ENCODE data around the gene FOXE1. TPM values are rescaled to one million over a fixed set of nuclear protein-coding genes. Genes with fewer than 3 reads are reported as not detected.

Gene FOXE1
- total and polyA plus RNA-seq, 2 of the 4 experiments (the other 2 are of a cell fraction) = under 0.01 to 0.22 TPM

DNA sequence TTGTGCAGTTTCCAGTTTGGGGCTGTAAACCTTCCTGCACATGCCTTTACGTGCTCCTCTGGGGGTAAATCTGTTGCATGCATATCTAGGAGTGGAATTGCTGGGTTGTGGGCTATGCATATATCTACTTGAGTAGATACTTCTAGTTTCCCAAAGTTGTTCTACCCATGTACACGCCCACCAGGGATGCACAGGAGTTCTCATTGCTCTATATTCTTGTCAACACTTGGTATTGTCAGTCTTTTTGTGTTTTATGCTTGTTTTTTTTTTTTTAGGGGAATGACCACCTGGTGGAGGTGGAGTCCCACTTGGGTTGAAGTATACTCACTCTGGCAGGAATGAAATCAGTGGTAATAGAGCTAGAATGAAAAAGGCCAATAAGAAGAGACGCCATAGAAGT is 23.0 kb downstream of the FOXE1 start:
- peak overlapping the region; percentile 22; the same call in 1 of the 2 replicates for H3K4ac ChIP-seq (ENCODE audit: low read depth, low read length)
- no peak overlapping the region for H2AFZ ChIP-seq (replicated peaks; ENCODE audit: low read length, poor library complexity)
- TF ChIP-seq, protein P1, sequence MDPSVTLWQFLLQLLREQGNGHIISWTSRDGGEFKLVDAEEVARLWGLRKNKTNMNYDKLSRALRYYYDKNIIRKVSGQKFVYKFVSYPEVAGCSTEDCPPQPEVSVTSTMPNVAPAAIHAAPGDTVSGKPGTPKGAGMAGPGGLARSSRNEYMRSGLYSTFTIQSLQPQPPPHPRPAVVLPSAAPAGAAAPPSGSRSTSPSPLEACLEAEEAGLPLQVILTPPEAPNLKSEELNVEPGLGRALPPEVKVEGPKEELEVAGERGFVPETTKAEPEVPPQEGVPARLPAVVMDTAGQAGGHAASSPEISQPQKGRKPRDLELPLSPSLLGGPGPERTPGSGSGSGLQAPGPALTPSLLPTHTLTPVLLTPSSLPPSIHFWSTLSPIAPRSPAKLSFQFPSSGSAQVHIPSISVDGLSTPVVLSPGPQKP (IDR thresholded peaks at IDR 0.05; ENCODE audit: borderline replicate concordance, low read depth, low read length) = no peak
- TF ChIP-seq MXI1 (IDR thresholded peaks at IDR 0.05; ENCODE audit: borderline replicate concordance, low read depth, low read length) (no peak), CEBPB (IDR thresholded peaks at IDR 0.05; ENCODE audit: low read depth, low read length) (no peak), MAFK (IDR thresholded peaks at IDR 0.05; ENCODE audit: low read depth, low read length) (no peak), BHLHE40 (IDR thresholded peaks at IDR 0.05; ENCODE audit: low read depth, low read length) (no peak), POLR2A (IDR thresholded peaks at IDR 0.05; ENCODE audit: low read depth, low read length) (no peak), SMC3 (IDR thresholded peaks at IDR 0.05; ENCODE audit: low read depth, low read length) (no peak), NFE2L2 (IDR thresholded peaks at IDR 0.05; ENCODE audit: low read depth, low read length) (no peak), MAZ (IDR thresholded peaks at IDR 0.05; ENCODE audit: borderline replicate concordance, low read depth, low read length) (no peak), RCOR1 (IDR thresholded peaks at IDR 0.05; ENCODE audit: insufficient replicate concordance, low read length) (no peak), FOS (IDR thresholded peaks at IDR 0.05; ENCODE audit: low read depth, low read length) (no peak), RAD21 (IDR thresholded peaks at IDR 0.05; ENCODE audit: low read length) (no peak)
- TF ChIP-seq, protein P2, sequence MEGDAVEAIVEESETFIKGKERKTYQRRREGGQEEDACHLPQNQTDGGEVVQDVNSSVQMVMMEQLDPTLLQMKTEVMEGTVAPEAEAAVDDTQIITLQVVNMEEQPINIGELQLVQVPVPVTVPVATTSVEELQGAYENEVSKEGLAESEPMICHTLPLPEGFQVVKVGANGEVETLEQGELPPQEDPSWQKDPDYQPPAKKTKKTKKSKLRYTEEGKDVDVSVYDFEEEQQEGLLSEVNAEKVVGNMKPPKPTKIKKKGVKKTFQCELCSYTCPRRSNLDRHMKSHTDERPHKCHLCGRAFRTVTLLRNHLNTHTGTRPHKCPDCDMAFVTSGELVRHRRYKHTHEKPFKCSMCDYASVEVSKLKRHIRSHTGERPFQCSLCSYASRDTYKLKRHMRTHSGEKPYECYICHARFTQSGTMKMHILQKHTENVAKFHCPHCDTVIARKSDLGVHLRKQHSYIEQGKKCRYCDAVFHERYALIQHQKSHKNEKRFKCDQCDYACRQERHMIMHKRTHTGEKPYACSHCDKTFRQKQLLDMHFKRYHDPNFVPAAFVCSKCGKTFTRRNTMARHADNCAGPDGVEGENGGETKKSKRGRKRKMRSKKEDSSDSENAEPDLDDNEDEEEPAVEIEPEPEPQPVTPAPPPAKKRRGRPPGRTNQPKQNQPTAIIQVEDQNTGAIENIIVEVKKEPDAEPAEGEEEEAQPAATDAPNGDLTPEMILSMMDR (conservative IDR thresholded peaks at IDR 0.05; ENCODE audit: low read depth, low read length) = no peak
- TF ChIP-seq, protein P3, sequence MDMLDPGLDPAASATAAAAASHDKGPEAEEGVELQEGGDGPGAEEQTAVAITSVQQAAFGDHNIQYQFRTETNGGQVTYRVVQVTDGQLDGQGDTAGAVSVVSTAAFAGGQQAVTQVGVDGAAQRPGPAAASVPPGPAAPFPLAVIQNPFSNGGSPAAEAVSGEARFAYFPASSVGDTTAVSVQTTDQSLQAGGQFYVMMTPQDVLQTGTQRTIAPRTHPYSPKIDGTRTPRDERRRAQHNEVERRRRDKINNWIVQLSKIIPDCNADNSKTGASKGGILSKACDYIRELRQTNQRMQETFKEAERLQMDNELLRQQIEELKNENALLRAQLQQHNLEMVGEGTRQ (IDR thresholded peaks at IDR 0.05; ENCODE audit: low read depth, low read length) = no peak
- H4K8ac ChIP-seq (ENCODE audit: low read depth in 2 of 2, low read length in 2 of 2) = peak overlapping the region in 1 of 2 experiments; percentile 43; a peak in 1 of 4 replicates
- peak overlapping the region; percentile 46 for H2BK5ac ChIP-seq (ENCODE audit: low read depth, low read length, poor library complexity, severe bottlenecking)
- H4K20me1 ChIP-seq (ENCODE audit: insufficient read depth, low read length) = peaks cover 4% of the 10 kb centered on the region; the same call in 1 of the 2 replicates
- no peak overlapping the region for H3K56ac ChIP-seq (ENCODE audit: extremely low read depth, insufficient read depth, low read length)
- no peak overlapping the region for H3K4me2 ChIP-seq (ENCODE audit: low read depth, low read length)
- H2BK15ac ChIP-seq (ENCODE audit: low read depth, low read length) = peak overlapping the region; percentile 27; the same call in 1 of the 3 replicates
- dilution Hi-C loops (cut with HindIII; ENCODE audit: low sequenced_read_pairs, unreplicated experiment) (no loop called here), intact Hi-C loops (cut with micrococcal nuclease) (no loop called here), in situ Hi-C loops (cut with MboI; ENCODE audit: low sequenced_read_pairs) (no loop called here)
- H4K5ac ChIP-seq (ENCODE audit: low read depth, low read length) = no peak overlapping the region
- peaks cover 3% of the 10 kb centered on the region; the same call in 1 of the 2 replicates for H3K4me1 ChIP-seq (ENCODE audit: control insufficient read depth, insufficient read depth, low read length)
- no peak for DNase-seq
- ATAC-seq (ENCODE audit: low read depth) = no peak
- peak overlapping the region; percentile 17; the same call in 1 of the 2 replicates for H4K91ac ChIP-seq (ENCODE audit: insufficient read depth, low read depth, low read length)
- H3K9me3 ChIP-seq (ENCODE audit: control insufficient read depth, insufficient read depth, low read length) = no peaks in the 10 kb centered on the region
- no peak overlapping the region for H3K4me3 ChIP-seq (ENCODE audit: insufficient read depth, low read depth, low read length)
- no peak overlapping the region for H3K27ac ChIP-seq (ENCODE audit: insufficient read depth, low read length)
- 0 out of 2 replicates have a peak overlapping the region, but pooled peaks have one; percentile 44 for H2AK5ac ChIP-seq (ENCODE audit: low read depth, low read length)
- peak overlapping the region; percentile 59; the same call in 1 of the 2 replicates for H3K18ac ChIP-seq (ENCODE audit: low read depth, low read length)
- peak overlapping the region; percentile 70 for H2BK120ac ChIP-seq (ENCODE audit: low read depth, low read length)
- peaks cover under 1% of the 10 kb centered on the region for H3K27me3 ChIP-seq (ENCODE audit: control insufficient read depth, insufficient read depth, low read length)
- H2AK9ac ChIP-seq (replicated peaks; ENCODE audit: low read depth, low read length, poor library complexity) = no peak overlapping the region
- no peaks in the 10 kb centered on the region for H3K36me3 ChIP-seq (ENCODE audit: control insufficient read depth, insufficient read depth, low read length)
- POLR2A ChIA-PET (ENCODE audit: unreplicated experiment) = no interaction called here
- WGBS, 2 experiments (ENCODE audit: extremely low coverage in 2 of 2, insufficient read length in 1 of 2) = no CpG with 5 or more reads among the region's 3 CpGs
- H3K79me1 ChIP-seq (ENCODE audit: low read depth in 1 of 2, low read length in 2 of 2) = no peaks in the 10 kb centered on the region
- no peak overlapping the region for H3K23ac ChIP-seq (ENCODE audit: low read depth, low read length)
- BruUV-seq (replicated peaks) = no TSS peak
- H3K14ac ChIP-seq (replicated peaks; ENCODE audit: low read depth, low read length) = no peak overlapping the region; the same call in 1 of the 2 replicates
- no peak overlapping the region for H3K9ac ChIP-seq (ENCODE audit: low read depth, low read length)
- peaks cover 6% of the 10 kb centered on the region; the same call in 1 of the 2 replicates for H3K9me1 ChIP-seq (ENCODE audit: insufficient read depth, low read length)
- peak overlapping the region; percentile 65; the same call in 1 of the 2 replicates for H2BK20ac ChIP-seq (ENCODE audit: low read depth, low read length)
- CTCF ChIA-PET = interaction anchor here (1.0 kb wide), 1 partner anchor 9 kb away, joined by 3 read pairs; no protein-coding TSS in a partner anchor
